ENCODE results near the gene RAMP3. TPM values are rescaled to one million over a fixed set of nuclear protein-coding genes. Genes with fewer than 3 reads are reported as not detected.
A peak's percentile ranks its signal among the peaks of the same experiment; 100 is the strongest.
"Not testable (repeated sequence)": the region's sequence is repeated elsewhere in the genome, so short reads cannot be mapped to it uniquely, and the experiment has no call there.

The RAMP3 gene
- total and polyA plus RNA-seq, 3 experiments from 2014 or later, result not detected

- Mint-ChIP-seq H3K4me1 (no peaks in the 10 kb centered on the region), H3K27ac (peak overlapping the region in 3 of 8 donors; percentile 27 to 49 (median 37)), H3K4me3 (no peak overlapping the region), H3K27me3 (peaks cover 18 to 44% of the 10 kb centered on the region in 2 donors), H3K9me3 (peaks cover 0 to 1% (median 0%) of the 10 kb centered on the region in 5 donors), H3K36me3 (peaks cover 0 to 2% (median 0%) of the 10 kb centered on the region in 3 donors)
- CTCF ChIA-PET, result interaction anchor here (1.0 to 1.3 kb wide), 2 partner anchors 111 to 112 kb away, joined by 3 read pairs; no protein-coding TSS in a partner anchor
- peak in 1 of 5 donors; percentile 37 for DNase-seq
- Histone ChIP-seq H3K4me1 (ENCODE audit: insufficient read depth, low read length) (no peaks in the 10 kb centered on the region), H3K36me3 (ENCODE audit: insufficient read depth, low read length) (no peaks in the 10 kb centered on the region), H3K27ac (ENCODE audit: low read depth, low read length) (no peak overlapping the region), H3K4me3 (ENCODE audit: low read length) (no peak overlapping the region), H3K9me3 (ENCODE audit: low read length) (no peaks in the 10 kb centered on the region), H3K27me3 (ENCODE audit: insufficient read depth, low read length, poor library complexity, severe bottlenecking) (no peaks in the 10 kb centered on the region)
- POLR2A ChIA-PET, result no interaction called here
Observed at GRCh38 chr7:45147858-45148652, 9.5 kb upstream of the RAMP3 start.

GRCh38 chr7:45148653-45148973 lies 9.0 kb upstream of the RAMP3 start:
- Mint-ChIP-seq H3K9me3 (peaks cover 0 to 1% (median 0%) of the 10 kb centered on the region in 5 donors), H3K4me1 (no peaks in the 10 kb centered on the region), H3K36me3 (peaks cover 0 to 2% (median 0%) of the 10 kb centered on the region in 3 donors), H3K27ac (peak overlapping the region in 1 of 8 donors; percentile 27), H3K4me3 (no peak overlapping the region), H3K27me3 (peaks cover 18 to 42% of the 10 kb centered on the region in 2 donors)
- no peak overlapping the region for H3K4me3 ChIP-seq (ENCODE audit: low read length)
- CTCF ChIA-PET, result no interaction called here
- H3K4me1 ChIP-seq (ENCODE audit: insufficient read depth, low read length), result no peaks in the 10 kb centered on the region
- H3K27me3 ChIP-seq (ENCODE audit: insufficient read depth, low read length, poor library complexity, severe bottlenecking), result no peaks in the 10 kb centered on the region
- H3K9me3 ChIP-seq (ENCODE audit: low read length), result no peaks in the 10 kb centered on the region
- DNase-seq, result no peak
- H3K27ac ChIP-seq (ENCODE audit: low read depth, low read length), result no peak overlapping the region
- no peaks in the 10 kb centered on the region for H3K36me3 ChIP-seq (ENCODE audit: insufficient read depth, low read length)
- POLR2A ChIA-PET, result no interaction called here

- peak overlapping the region in 2 of 8 donors; percentile 58 to 66 for H3K27ac Mint-ChIP-seq
- Histone ChIP-seq H3K27ac (ENCODE audit: low read depth, low read length) (no peak overlapping the region), H3K4me1 (ENCODE audit: insufficient read depth, low read length) (no peaks in the 10 kb centered on the region), H3K4me3 (ENCODE audit: low read length) (no peak overlapping the region), H3K9me3 (ENCODE audit: low read length) (no peaks in the 10 kb centered on the region), H3K36me3 (ENCODE audit: insufficient read depth, low read length) (no peaks in the 10 kb centered on the region), H3K27me3 (ENCODE audit: insufficient read depth, low read length, poor library complexity, severe bottlenecking) (no peaks in the 10 kb centered on the region)
- H3K4me1 Mint-ChIP-seq, result no peaks in the 10 kb centered on the region
- peaks cover 14 to 33% of the 10 kb centered on the region in 2 donors for H3K27me3 Mint-ChIP-seq
- CTCF ChIA-PET, result no interaction called here
- no peak overlapping the region for H3K4me3 Mint-ChIP-seq
- H3K9me3 Mint-ChIP-seq, result peaks cover 0 to 1% (median 0%) of the 10 kb centered on the region in 5 donors
- peak in 1 of 5 donors; percentile 6 for DNase-seq
- POLR2A ChIA-PET, result no interaction called here
- peaks cover 0 to 2% (median 0%) of the 10 kb centered on the region in 3 donors for H3K36me3 Mint-ChIP-seq
Observed at GRCh38 chr7:45149606-45150005, 8.0 kb upstream of the RAMP3 start.

- ChIA-PET CTCF (no interaction called here), POLR2A (no interaction called here)
- Mint-ChIP-seq H3K27ac (no peak overlapping the region), H3K27me3 (peaks cover 12 to 32% of the 10 kb centered on the region in 2 donors), H3K4me3 (no peak overlapping the region), H3K4me1 (peaks cover 0 to 1% (median 0%) of the 10 kb centered on the region in 3 donors), H3K9me3 (no peaks in the 10 kb centered on the region), H3K36me3 (peaks cover 0 to 2% (median 0%) of the 10 kb centered on the region in 3 donors)
- H3K4me3 ChIP-seq (ENCODE audit: low read length), result no peak overlapping the region
- H3K27me3 ChIP-seq (ENCODE audit: insufficient read depth, low read length, poor library complexity, severe bottlenecking), result no peaks in the 10 kb centered on the region
- H3K36me3 ChIP-seq (ENCODE audit: insufficient read depth, low read length), result no peaks in the 10 kb centered on the region
- H3K9me3 ChIP-seq (ENCODE audit: low read length), result no peaks in the 10 kb centered on the region
- DNase-seq, result peak in 1 of 5 donors; percentile 14
- no peaks in the 10 kb centered on the region for H3K4me1 ChIP-seq (ENCODE audit: insufficient read depth, low read length)
- no peak overlapping the region for H3K27ac ChIP-seq (ENCODE audit: low read depth, low read length)
Observed at GRCh38 chr7:45150199-45150598, 7.4 kb upstream of the RAMP3 start.

GRCh38 chr7:45151131-45151684 lies 6.4 kb upstream of the RAMP3 start:
- Mint-ChIP-seq H3K4me3 (no peak overlapping the region), H3K27me3 (peaks cover 16 to 33% of the 10 kb centered on the region in 2 donors), H3K36me3 (peaks cover 0 to 2% (median 0%) of the 10 kb centered on the region in 3 donors), H3K27ac (no peak overlapping the region), H3K9me3 (no peaks in the 10 kb centered on the region), H3K4me1 (peaks cover 0 to 1% (median 0%) of the 10 kb centered on the region in 3 donors)
- ChIA-PET POLR2A (no interaction called here), CTCF (no interaction called here)
- no peak overlapping the region for H3K4me3 ChIP-seq (ENCODE audit: low read length)
- no peak overlapping the region for H3K27ac ChIP-seq (ENCODE audit: low read depth, low read length)
- H3K9me3 ChIP-seq (ENCODE audit: low read length), result no peaks in the 10 kb centered on the region
- no peaks in the 10 kb centered on the region for H3K27me3 ChIP-seq (ENCODE audit: insufficient read depth, low read length, poor library complexity, severe bottlenecking)
- H3K4me1 ChIP-seq (ENCODE audit: insufficient read depth, low read length), result no peaks in the 10 kb centered on the region
- no peaks in the 10 kb centered on the region for H3K36me3 ChIP-seq (ENCODE audit: insufficient read depth, low read length)
- peak in 1 of 5 donors; percentile 10 for DNase-seq

GRCh38 chr7:45151967-45152366 lies 5.6 kb upstream of the RAMP3 start:
- H3K36me3 Mint-ChIP-seq, result peaks cover 0 to 3% (median 2%) of the 10 kb centered on the region in 3 donors
- peak in 1 of 5 donors; percentile 11 for DNase-seq
- Histone ChIP-seq H3K4me1 (ENCODE audit: insufficient read depth, low read length) (no peaks in the 10 kb centered on the region), H3K27me3 (ENCODE audit: insufficient read depth, low read length, poor library complexity, severe bottlenecking) (no peaks in the 10 kb centered on the region), H3K4me3 (ENCODE audit: low read length) (no peak overlapping the region), H3K27ac (ENCODE audit: low read depth, low read length) (no peak overlapping the region), H3K9me3 (ENCODE audit: low read length) (no peaks in the 10 kb centered on the region), H3K36me3 (ENCODE audit: insufficient read depth, low read length) (no peaks in the 10 kb centered on the region)
- no peak overlapping the region for H3K4me3 Mint-ChIP-seq
- H3K4me1 Mint-ChIP-seq, result peaks cover 1 to 3% (median 2%) of the 10 kb centered on the region in 3 donors
- POLR2A ChIA-PET, result no interaction called here
- peak overlapping the region in 1 of 8 donors; percentile 72 for H3K27ac Mint-ChIP-seq
- no peaks in the 10 kb centered on the region for H3K9me3 Mint-ChIP-seq
- CTCF ChIA-PET, result interaction anchor here (0.8 kb wide), 1 partner anchor 702 kb away, joined by 3 read pairs; no protein-coding TSS in a partner anchor
- peaks cover 21 to 36% of the 10 kb centered on the region in 2 donors for H3K27me3 Mint-ChIP-seq

- Mint-ChIP-seq H3K9me3 (no peaks in the 10 kb centered on the region), H3K4me1 (peaks cover 1 to 6% (median 6%) of the 10 kb centered on the region in 3 donors), H3K36me3 (peaks cover 0 to 4% (median 0%) of the 10 kb centered on the region in 3 donors), H3K27ac (peak overlapping the region in 1 of 8 donors; percentile 0), H3K4me3 (no peak overlapping the region), H3K27me3 (peaks cover 24 to 37% of the 10 kb centered on the region in 2 donors)
- Histone ChIP-seq H3K9me3 (ENCODE audit: low read length) (no peaks in the 10 kb centered on the region), H3K27ac (ENCODE audit: low read depth, low read length) (no peak overlapping the region), H3K4me3 (ENCODE audit: low read length) (no peak overlapping the region), H3K4me1 (ENCODE audit: insufficient read depth, low read length) (no peaks in the 10 kb centered on the region), H3K36me3 (ENCODE audit: insufficient read depth, low read length) (no peaks in the 10 kb centered on the region), H3K27me3 (ENCODE audit: insufficient read depth, low read length, poor library complexity, severe bottlenecking) (peaks cover under 1% of the 10 kb centered on the region)
- POLR2A ChIA-PET, result no interaction called here
- CTCF ChIA-PET, result interaction anchor here (1.1 to 2.7 kb wide), 3 partner anchors 20 to 701 kb away, joined by 3 to 16 read pairs (median 4); no protein-coding TSS in a partner anchor
- peak in 1 of 5 donors; percentile 18 for DNase-seq
Observed at GRCh38 chr7:45153233-45153632, 4.4 kb upstream of the RAMP3 start.

GRCh38 chr7:45153861-45154260 lies 3.7 kb upstream of the RAMP3 start:
- H3K9me3 Mint-ChIP-seq; H3K4me1 ChIP-seq (ENCODE audit: insufficient read depth, low read length); H3K9me3 ChIP-seq (ENCODE audit: low read length); H3K27me3 ChIP-seq (ENCODE audit: insufficient read depth, low read length, poor library complexity, severe bottlenecking); H3K27ac ChIP-seq (ENCODE audit: low read depth, low read length); H3K36me3 Mint-ChIP-seq; H3K36me3 ChIP-seq (ENCODE audit: insufficient read depth, low read length); H3K4me1 Mint-ChIP-seq; H3K4me3 ChIP-seq (ENCODE audit: low read length); POLR2A ChIA-PET; H3K27ac Mint-ChIP-seq; H3K4me3 Mint-ChIP-seq; DNase-seq: not testable (repeated sequence)
- CTCF ChIA-PET, result interaction anchor here (0.7 to 2.7 kb wide), 6 partner anchors 20 to 889 kb away, joined by 3 to 16 read pairs (median 3); no protein-coding TSS in a partner anchor
- H3K27me3 Mint-ChIP-seq, result peaks cover 29 to 39% of the 10 kb centered on the region in 2 donors
